Measurements from ENCODE around the gene KCNJ12.

The KCNJ12 gene

GRCh38 chr17:21379080-21379711 lies 3.0 kb downstream of the KCNJ12 start:
- Histone ChIP-seq H3K27ac (ENCODE audit: low read depth, low read length) (no peak overlapping the region), H3K36me3 (ENCODE audit: insufficient read depth, low read length) (no peaks in the 10 kb centered on the region), H3K4me1 (ENCODE audit: insufficient read depth, low read length) (no peaks in the 10 kb centered on the region), H3K4me3 (ENCODE audit: low read length) (no peak overlapping the region), H3K9me3 (ENCODE audit: insufficient read depth, low read depth, low read length) (no peaks in the 10 kb centered on the region), H3K9ac (ENCODE audit: low read depth, low read length) (no peak overlapping the region), H3K27me3 (ENCODE audit: insufficient read depth, low read length) (peaks cover 49% of the 10 kb centered on the region)
- WGBS = 90% methylated on average over 17 of the region's 17 CpGs

GRCh38 chr17:21380659-21381058 lies 4.5 kb downstream of the KCNJ12 start:
- no peak overlapping the region for H3K27ac ChIP-seq (ENCODE audit: low read depth, low read length)
- no peak overlapping the region for H3K9ac ChIP-seq (ENCODE audit: low read depth, low read length)
- no peaks in the 10 kb centered on the region for H3K4me1 ChIP-seq (ENCODE audit: insufficient read depth, low read length)
- H3K4me3 ChIP-seq (ENCODE audit: low read length) = no peak overlapping the region
- no peaks in the 10 kb centered on the region for H3K36me3 ChIP-seq (ENCODE audit: insufficient read depth, low read length)
- WGBS = 87% methylated on average over 3 of the region's 3 CpGs
- H3K27me3 ChIP-seq (ENCODE audit: insufficient read depth, low read length) = peaks cover 36% of the 10 kb centered on the region
- H3K9me3 ChIP-seq (ENCODE audit: insufficient read depth, low read depth, low read length) = no peaks in the 10 kb centered on the region

- no peak overlapping the region for H3K4me3 ChIP-seq (ENCODE audit: low read length)
- 90% methylated on average over 6 of the region's 6 CpGs for WGBS
- H3K9ac ChIP-seq (ENCODE audit: low read depth, low read length) = no peak overlapping the region
- no peaks in the 10 kb centered on the region for H3K4me1 ChIP-seq (ENCODE audit: insufficient read depth, low read length)
- H3K9me3 ChIP-seq (ENCODE audit: insufficient read depth, low read depth, low read length) = no peaks in the 10 kb centered on the region
- no peak overlapping the region for H3K27ac ChIP-seq (ENCODE audit: low read depth, low read length)
- H3K27me3 ChIP-seq (ENCODE audit: insufficient read depth, low read length) = peaks cover 30% of the 10 kb centered on the region
- H3K36me3 ChIP-seq (ENCODE audit: insufficient read depth, low read length) = no peaks in the 10 kb centered on the region
Observed at GRCh38 chr17:21381076-21381706, 5.0 kb downstream of the KCNJ12 start.

- Histone ChIP-seq H3K4me1 (ENCODE audit: insufficient read depth, low read length) (no peaks in the 10 kb centered on the region), H3K27ac (ENCODE audit: low read depth, low read length) (no peak overlapping the region), H3K4me3 (ENCODE audit: low read length) (no peak overlapping the region), H3K9me3 (ENCODE audit: insufficient read depth, low read depth, low read length) (no peaks in the 10 kb centered on the region), H3K27me3 (ENCODE audit: insufficient read depth, low read length) (peaks cover 14% of the 10 kb centered on the region), H3K36me3 (ENCODE audit: insufficient read depth, low read length) (no peaks in the 10 kb centered on the region), H3K9ac (ENCODE audit: low read depth, low read length) (no peak overlapping the region)
- 89% methylated on average over 29 of the region's 29 CpGs for WGBS
Observed at GRCh38 chr17:21382560-21383495, 6.7 kb downstream of the KCNJ12 start.

GRCh38 chr17:21385281-21385845 lies 9.2 kb downstream of the KCNJ12 start:
- Histone ChIP-seq H3K9me3 (ENCODE audit: insufficient read depth, low read depth, low read length) (no peaks in the 10 kb centered on the region), H3K27ac (ENCODE audit: low read depth, low read length) (no peak overlapping the region), H3K9ac (ENCODE audit: low read depth, low read length) (no peak overlapping the region), H3K4me3 (ENCODE audit: low read length) (no peak overlapping the region), H3K36me3 (ENCODE audit: insufficient read depth, low read length) (no peaks in the 10 kb centered on the region), H3K4me1 (ENCODE audit: insufficient read depth, low read length) (no peaks in the 10 kb centered on the region), H3K27me3 (ENCODE audit: insufficient read depth, low read length) (no peaks in the 10 kb centered on the region)
- WGBS = 89% methylated on average over 10 of the region's 10 CpGs

GRCh38 chr17:21387616-21388015 lies 11.5 kb downstream of the KCNJ12 start:
- Histone ChIP-seq H3K27me3 (ENCODE audit: insufficient read depth, low read length) (no peaks in the 10 kb centered on the region), H3K9ac (ENCODE audit: low read depth, low read length) (no peak overlapping the region), H3K4me1 (ENCODE audit: insufficient read depth, low read length) (no peaks in the 10 kb centered on the region), H3K36me3 (ENCODE audit: insufficient read depth, low read length) (no peaks in the 10 kb centered on the region), H3K4me3 (ENCODE audit: low read length) (no peak overlapping the region), H3K27ac (ENCODE audit: low read depth, low read length) (no peak overlapping the region), H3K9me3 (ENCODE audit: insufficient read depth, low read depth, low read length) (no peaks in the 10 kb centered on the region)
- 82% methylated on average over 5 of the region's 5 CpGs for WGBS

GRCh38 chr17:21388066-21388465 lies 11.9 kb downstream of the KCNJ12 start:
- 87% methylated on average over 12 of the region's 12 CpGs for WGBS
- no peak overlapping the region for H3K9ac ChIP-seq (ENCODE audit: low read depth, low read length)
- no peak overlapping the region for H3K27ac ChIP-seq (ENCODE audit: low read depth, low read length)
- H3K27me3 ChIP-seq (ENCODE audit: insufficient read depth, low read length) = no peaks in the 10 kb centered on the region
- H3K4me3 ChIP-seq (ENCODE audit: low read length) = no peak overlapping the region
- no peaks in the 10 kb centered on the region for H3K4me1 ChIP-seq (ENCODE audit: insufficient read depth, low read length)
- no peaks in the 10 kb centered on the region for H3K36me3 ChIP-seq (ENCODE audit: insufficient read depth, low read length)
- no peaks in the 10 kb centered on the region for H3K9me3 ChIP-seq (ENCODE audit: insufficient read depth, low read depth, low read length)

- no peaks in the 10 kb centered on the region for H3K27me3 ChIP-seq (ENCODE audit: insufficient read depth, low read length)
- H3K27ac ChIP-seq (ENCODE audit: low read depth, low read length) = no peak overlapping the region
- H3K4me3 ChIP-seq (ENCODE audit: low read length) = no peak overlapping the region
- no peak overlapping the region for H3K9ac ChIP-seq (ENCODE audit: low read depth, low read length)
- WGBS = 91% methylated on average over 6 of the region's 6 CpGs
- H3K9me3 ChIP-seq (ENCODE audit: insufficient read depth, low read depth, low read length) = no peaks in the 10 kb centered on the region
- H3K36me3 ChIP-seq (ENCODE audit: insufficient read depth, low read length) = no peaks in the 10 kb centered on the region
- H3K4me1 ChIP-seq (ENCODE audit: insufficient read depth, low read length) = no peaks in the 10 kb centered on the region
Observed at GRCh38 chr17:21388944-21389343, 12.8 kb downstream of the KCNJ12 start.

- no peaks in the 10 kb centered on the region for H3K36me3 ChIP-seq (ENCODE audit: insufficient read depth, low read length)
- no peaks in the 10 kb centered on the region for H3K4me1 ChIP-seq (ENCODE audit: insufficient read depth, low read length)
- 90% methylated on average over 7 of the region's 7 CpGs for WGBS
- no peaks in the 10 kb centered on the region for H3K9me3 ChIP-seq (ENCODE audit: insufficient read depth, low read depth, low read length)
- no peaks in the 10 kb centered on the region for H3K27me3 ChIP-seq (ENCODE audit: insufficient read depth, low read length)
- no peak overlapping the region for H3K4me3 ChIP-seq (ENCODE audit: low read length)
- no peak overlapping the region for H3K27ac ChIP-seq (ENCODE audit: low read depth, low read length)
- no peak overlapping the region for H3K9ac ChIP-seq (ENCODE audit: low read depth, low read length)
Observed at GRCh38 chr17:21389394-21389793, 13.2 kb downstream of the KCNJ12 start.

GRCh38 chr17:21390294-21390693 lies 14.1 kb downstream of the KCNJ12 start:
- WGBS = 89% methylated on average over 9 of the region's 9 CpGs
- Histone ChIP-seq H3K27me3 (ENCODE audit: insufficient read depth, low read length) (no peaks in the 10 kb centered on the region), H3K36me3 (ENCODE audit: insufficient read depth, low read length) (no peaks in the 10 kb centered on the region), H3K27ac (ENCODE audit: low read depth, low read length) (no peak overlapping the region), H3K9ac (ENCODE audit: low read depth, low read length) (no peak overlapping the region), H3K4me1 (ENCODE audit: insufficient read depth, low read length) (no peaks in the 10 kb centered on the region), H3K9me3 (ENCODE audit: insufficient read depth, low read depth, low read length) (no peaks in the 10 kb centered on the region), H3K4me3 (ENCODE audit: low read length) (no peak overlapping the region)

GRCh38 chr17:21392266-21392665 lies 16.1 kb downstream of the KCNJ12 start:
- H3K27ac ChIP-seq (ENCODE audit: low read depth, low read length) = no peak overlapping the region
- H3K4me1 ChIP-seq (ENCODE audit: insufficient read depth, low read length) = no peaks in the 10 kb centered on the region

More at GRCh38 chr17:21392266-21392665, 16.1 kb downstream of the KCNJ12 start:
- H3K9me3 ChIP-seq (ENCODE audit: insufficient read depth, low read depth, low read length) = no peaks in the 10 kb centered on the region
- no peak overlapping the region for H3K4me3 ChIP-seq (ENCODE audit: low read length)
- no peak overlapping the region for H3K9ac ChIP-seq (ENCODE audit: low read depth, low read length)
- 85% methylated on average over 7 of the region's 7 CpGs for WGBS
- H3K36me3 ChIP-seq (ENCODE audit: insufficient read depth, low read length) = no peaks in the 10 kb centered on the region
- no peaks in the 10 kb centered on the region for H3K27me3 ChIP-seq (ENCODE audit: insufficient read depth, low read length)

All from HUES64 (cell line).